Lower leg skin (tissue), 3 donors: Measurements from ENCODE around the gene STK38L.

Experiments
- CTCF ChIP-seq, 3 donors: fragments of 450-650 bp; IDR thresholded peaks; one replicate each; pipeline ENCODE4 v1.5.1; 2016; ENCODE audit warnings: antibody characterized with exemption in 3 of 3, mild to moderate bottlenecking in 3 of 3, moderate library complexity in 2 of 3
- POLR2A ChIP-seq, 2 donors: fragments of 450-650 bp; IDR thresholded peaks; one replicate each; pipeline ENCODE4 v1.6.1; 2016 to 2017; ENCODE audit warnings: antibody characterized with exemption in 2 of 2, mild to moderate bottlenecking in 1 of 2, moderate library complexity in 1 of 2

- TF ChIP-seq CTCF (IDR thresholded peaks at IDR 0.05) (no peak), POLR2A (IDR thresholded peaks at IDR 0.05) (no peak)
Measured at GRCh38 chr12:27300226-27300625, 56.1 kb downstream of the STK38L start.
